Measurements from ENCODE around the gene LHFPL3.
"Not testable (repeated sequence)": the region's sequence is repeated elsewhere in the genome, so short reads cannot be mapped to it uniquely, and the experiment has no call there.

Gene LHFPL3

GRCh38 chr7:104604706-104605105 lies 276.3 kb downstream of the LHFPL3 start:
- DNase-seq, result no peak

- no peak for DNase-seq
Observed at GRCh38 chr7:104621321-104621720, 292.9 kb downstream of the LHFPL3 start.

DNA sequence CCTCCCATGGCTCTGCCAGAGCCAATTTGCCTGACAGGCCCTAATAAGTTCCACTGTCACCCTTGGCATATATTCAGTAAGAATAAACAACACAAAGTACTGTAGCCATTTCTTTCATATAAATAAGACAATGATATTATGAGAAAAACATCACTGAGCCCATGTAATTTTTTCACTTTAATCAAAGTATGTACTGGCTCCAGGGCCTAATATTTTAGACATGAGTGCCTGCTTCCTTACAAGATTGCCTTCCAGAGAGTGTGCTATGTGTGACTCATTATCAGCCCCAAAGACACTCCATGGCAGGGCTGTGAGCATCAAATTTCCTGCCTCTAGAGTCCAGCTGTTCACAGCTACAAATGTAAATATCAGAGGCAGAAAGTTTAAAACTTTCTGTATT lies 297.6 kb downstream of the LHFPL3 start:
- DNase-seq, result no peak

GRCh38 chr7:104627516-104627915 lies 299.1 kb downstream of the LHFPL3 start:
- DNase-seq, result no peak

- no peak for DNase-seq
Observed at GRCh38 chr7:104628017-104628416, 299.6 kb downstream of the LHFPL3 start.

DNA sequence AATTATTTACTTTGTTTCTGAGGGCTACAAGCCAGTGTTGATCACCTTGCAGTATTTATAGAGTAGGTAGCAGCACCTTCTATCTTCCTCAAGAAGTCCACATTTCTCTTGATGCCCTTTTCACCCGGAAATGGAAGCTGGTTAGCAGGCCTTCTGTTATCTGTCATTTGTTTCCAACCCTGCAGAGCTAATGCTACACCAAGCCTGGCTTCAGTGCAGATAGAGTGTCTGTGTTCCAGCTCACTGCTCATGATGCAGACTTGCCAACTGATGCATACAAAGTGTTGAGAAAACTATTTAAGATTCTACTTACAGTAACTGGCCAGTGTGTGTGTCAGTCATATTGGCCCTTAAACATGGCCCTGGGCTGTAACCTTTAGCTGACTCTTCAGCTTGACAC lies 301.0 kb downstream of the LHFPL3 start:
- DNase-seq, result no peak

DNA sequence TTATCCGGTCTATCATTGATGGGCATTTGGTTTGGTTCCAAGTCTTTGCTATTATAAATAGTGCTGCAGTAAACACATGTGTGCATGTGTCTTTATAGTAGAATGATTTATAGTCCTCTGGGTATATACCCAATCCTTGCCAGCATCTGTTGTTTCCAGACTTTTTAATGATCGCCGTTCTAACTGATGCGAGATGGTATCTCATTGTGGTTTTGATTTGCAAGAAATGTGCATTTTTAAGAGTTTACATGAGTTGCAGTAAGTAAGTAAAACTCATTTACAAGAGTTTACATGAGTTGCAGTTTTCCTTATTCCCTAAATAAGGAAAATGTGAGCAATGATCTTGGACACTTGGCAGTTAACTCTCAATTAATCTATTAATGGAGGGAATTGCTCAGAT lies 312.1 kb downstream of the LHFPL3 start:
- DNase-seq, result no peak

DNA sequence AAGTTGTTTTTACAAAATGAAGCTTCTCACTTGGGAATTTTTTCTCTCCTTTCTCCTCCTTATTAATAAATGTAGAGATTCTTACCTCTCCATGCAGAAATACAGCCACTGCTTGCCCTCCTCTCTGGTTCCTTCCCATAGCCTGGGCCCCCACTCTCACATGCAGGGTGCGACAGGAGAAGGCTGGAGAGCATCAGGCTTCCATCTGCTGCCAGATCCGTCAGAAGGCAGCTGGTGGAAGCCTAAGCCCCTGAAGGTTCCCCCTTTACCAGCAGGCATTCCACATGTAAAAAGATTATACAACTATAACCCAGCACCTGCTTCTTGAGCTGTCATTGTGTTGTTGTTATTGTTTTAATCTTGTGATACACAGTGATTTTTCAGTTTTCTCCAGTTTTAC lies 314.2 kb downstream of the LHFPL3 start:
- DNase-seq, result no peak

DNA sequence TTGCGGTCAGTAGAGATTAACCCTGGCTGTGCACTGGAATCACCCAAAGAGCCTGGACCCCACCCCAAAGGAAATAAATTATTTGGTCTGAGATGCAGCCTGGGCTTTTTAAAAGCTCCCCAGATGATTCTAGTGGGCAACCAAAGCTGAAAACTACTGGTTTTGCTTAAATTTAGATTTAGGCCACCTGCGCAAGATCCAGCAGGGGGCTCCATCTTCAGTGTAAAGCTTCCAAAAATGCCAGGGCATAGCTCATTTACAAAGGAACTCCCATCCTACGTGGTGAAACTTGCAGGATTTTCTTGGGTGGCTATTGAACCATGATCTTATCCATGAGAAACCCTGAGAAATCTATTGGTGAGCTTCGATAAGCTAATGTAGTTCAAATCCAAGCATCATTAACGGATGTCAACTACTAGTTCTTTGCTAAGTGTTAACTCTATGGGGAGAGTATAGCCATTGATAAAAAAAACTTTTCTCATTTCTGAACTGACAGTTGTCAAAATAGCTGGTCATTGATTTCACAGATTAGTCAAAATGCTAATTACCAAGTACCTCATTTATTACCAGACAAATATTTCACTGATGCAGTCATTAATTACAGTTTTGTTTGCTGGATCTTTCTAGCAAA lies 315.3 kb downstream of the LHFPL3 start:
- DNase-seq, result no peak

DNA sequence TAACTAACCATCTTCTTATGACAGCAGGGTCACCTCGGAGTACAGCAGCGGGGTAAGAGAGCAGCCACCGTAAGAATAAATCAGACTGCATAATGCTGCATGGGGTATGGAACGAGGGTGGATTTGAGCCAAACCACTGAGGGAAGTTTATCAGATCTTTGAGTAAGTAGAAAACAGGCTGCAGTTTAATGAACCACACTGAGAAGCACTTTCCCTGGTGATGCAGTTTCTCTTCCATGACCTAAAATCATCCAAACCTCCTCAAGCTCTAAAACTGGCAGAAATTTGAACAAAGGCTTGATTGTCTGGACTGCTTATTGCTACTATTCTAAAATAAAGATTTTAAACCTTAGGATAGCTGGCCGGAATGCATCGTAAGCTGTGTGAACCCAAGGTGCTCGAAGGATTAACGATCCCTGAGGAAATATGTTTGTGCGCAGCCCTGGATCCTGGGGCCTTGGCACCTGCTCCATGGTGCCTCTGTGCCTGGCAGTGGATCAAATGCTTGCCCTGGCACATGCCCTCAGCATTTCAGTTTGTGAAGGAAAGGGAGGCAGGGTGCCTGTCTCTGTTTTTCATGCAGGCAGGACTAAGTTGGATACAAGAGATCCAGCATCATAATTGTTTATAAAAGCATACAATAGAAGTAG lies 322.7 kb downstream of the LHFPL3 start:
- DNase-seq, result no peak

GRCh38 chr7:104652434-104652833 lies 324.0 kb downstream of the LHFPL3 start:
- DNase-seq, result no peak

GRCh38 chr7:104652865-104653264 lies 324.5 kb downstream of the LHFPL3 start:
- no peak for DNase-seq

DNA sequence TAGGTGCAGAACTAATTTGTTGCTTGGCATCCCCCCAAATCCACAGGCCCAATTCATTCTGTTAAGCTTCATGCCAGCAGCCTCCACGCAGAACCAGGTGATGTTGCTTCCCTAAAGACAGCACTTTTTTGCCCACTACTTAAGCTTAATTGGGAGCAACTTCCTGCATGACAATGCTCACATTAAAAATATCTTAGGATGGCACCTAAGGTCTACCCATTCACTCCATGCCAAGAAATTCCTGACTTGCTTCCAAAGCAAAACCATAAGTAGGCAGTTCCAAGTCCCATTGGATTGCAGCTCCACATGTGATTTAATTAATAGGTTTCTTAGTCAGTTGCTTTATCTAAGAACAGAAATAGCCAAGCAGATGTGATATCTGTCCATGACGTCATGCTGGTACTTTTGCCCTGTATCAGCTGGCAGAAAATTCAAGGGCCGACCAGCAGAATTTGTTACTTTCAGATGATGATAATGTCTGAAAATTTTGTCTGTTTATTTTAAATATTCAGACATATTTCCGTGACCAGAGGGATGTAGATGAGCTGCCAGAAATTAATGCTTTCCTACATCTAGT lies 325.5 kb downstream of the LHFPL3 start:
- DNase-seq, result no peak

- no peak for DNase-seq
Observed at GRCh38 chr7:104655592-104655991, 327.2 kb downstream of the LHFPL3 start.

DNA sequence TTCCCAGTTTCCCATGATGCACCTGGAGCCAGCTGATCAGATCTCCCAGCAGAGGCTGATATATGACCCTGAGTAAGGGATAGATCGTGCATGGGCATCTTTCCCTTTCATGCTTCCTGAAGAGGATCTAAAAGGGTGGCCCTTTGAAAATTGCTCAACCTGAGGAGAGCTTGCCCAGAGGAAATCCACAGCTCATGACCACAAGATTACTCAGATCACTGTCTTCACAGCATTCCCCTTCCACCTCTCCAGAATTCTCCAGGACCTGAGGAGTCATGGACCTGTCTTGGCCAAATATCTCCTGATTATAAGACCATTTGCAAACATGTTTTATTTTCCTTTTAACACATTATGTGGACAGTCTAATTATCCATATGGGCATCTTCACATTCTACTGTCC lies 328.1 kb downstream of the LHFPL3 start:
- DNase-seq, result no peak

GRCh38 chr7:104657134-104657533 lies 328.7 kb downstream of the LHFPL3 start:
- no peak for DNase-seq

GRCh38 chr7:104661575-104661974 lies 333.2 kb downstream of the LHFPL3 start:
- DNase-seq, result no peak

GRCh38 chr7:104664648-104665047 lies 336.2 kb downstream of the LHFPL3 start:
- no peak for DNase-seq

DNA sequence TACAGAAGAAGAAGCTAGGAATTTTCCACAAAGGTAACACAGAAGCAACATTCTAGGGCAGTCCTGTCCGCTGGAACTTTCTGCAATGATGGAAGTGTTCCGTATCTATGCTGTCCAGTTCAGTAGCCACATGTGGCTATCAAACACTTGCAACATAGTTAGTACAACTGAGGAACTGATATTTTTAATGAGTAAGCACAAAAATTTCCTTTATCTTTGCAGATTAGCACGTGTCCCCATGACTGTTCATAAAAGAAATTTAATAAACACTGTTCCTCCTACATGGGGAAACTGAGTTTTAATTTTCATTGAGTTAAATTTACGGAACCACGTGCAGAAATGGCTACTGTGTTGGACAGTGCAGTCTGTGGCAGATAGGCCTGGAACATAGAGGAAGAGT lies 349.2 kb downstream of the LHFPL3 start:
- no peak for DNase-seq

DNA sequence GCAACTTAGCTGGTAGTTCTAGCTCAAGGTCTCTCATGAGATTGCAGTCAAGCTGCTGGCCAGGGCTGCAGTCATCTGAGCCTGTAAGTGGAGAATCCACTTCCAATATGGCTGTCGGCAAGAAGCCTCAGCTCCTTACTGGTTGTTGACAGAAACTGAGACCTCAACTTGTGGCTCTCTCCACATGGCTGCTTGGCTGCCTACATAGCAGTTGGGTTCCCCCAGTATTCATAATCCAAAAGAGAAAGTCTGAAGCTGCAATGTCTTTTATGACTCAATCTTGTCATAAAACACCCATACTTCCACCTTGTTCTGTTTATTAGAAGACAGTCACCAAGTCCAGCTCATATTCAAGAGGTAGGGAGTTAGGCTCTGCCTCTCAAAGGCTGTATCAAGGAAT lies 350.7 kb downstream of the LHFPL3 start:
- DNase-seq, result no peak

GRCh38 chr7:104686286-104686685 lies 357.9 kb downstream of the LHFPL3 start:
- no peak for DNase-seq

DNA sequence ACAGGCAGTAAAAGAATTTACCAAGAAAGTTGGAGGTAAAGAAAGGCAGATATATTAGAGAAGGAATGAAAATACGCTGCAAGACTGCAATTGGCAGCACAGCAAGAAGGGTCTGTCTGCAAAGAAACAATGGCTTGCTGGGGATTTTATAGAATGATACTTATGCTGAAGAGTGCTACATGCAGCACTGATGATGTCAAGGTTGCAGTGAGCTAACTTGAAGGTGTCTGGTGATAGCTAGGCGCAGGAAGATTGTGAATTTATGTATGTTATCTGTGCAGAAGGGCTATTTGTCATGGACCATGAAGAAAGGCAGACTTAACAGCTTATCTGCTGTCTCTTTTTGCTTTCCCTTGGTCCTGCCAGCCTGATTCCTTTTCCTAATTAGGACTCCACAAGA lies 366.3 kb downstream of the LHFPL3 start:
- DNase-seq, result no peak

DNA sequence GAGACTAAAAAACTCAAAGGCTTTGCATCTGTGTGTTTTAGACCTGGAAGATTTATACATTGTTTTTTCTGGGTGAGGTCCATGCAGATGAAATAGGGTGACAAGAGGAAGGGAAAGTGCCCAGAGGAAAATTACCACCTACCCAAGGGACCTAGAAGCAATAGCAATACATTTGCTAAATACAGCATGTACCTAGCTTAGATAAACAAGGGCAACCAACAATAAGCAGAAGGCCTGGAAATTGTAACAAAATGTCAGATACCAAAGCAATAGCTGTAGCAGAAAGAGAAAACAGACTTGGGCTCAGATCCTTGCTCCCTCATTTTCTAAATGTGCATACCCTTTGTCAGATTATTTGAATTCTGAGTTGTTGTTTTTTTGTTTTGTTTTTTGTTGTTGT lies 367.2 kb downstream of the LHFPL3 start:
- DNase-seq, result no peak

DNA sequence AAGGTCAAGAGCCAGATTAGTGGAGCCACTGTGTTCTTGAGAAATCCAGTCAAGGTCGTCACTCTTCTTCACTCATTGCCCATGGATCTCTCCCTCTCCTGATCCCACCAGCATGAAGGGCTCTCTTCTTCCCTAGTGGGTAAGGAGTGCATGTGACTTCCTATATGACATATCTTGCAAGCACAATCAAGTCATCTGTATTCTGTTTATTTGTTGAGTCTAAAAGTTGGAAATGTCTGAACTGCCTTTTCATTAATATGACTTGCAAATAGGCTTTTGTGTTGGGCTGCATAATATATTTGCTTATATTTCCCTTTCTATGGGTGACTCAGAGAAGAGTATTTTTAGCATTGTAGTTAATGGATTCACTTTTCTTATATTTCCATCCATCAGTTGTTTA lies 371.9 kb downstream of the LHFPL3 start:
- DNase-seq, result no peak

GRCh38 chr7:104721027-104721426 lies 392.6 kb downstream of the LHFPL3 start:
- DNase-seq, result not testable (repeated sequence)

Measured in CD4-positive, alpha-beta T cell treated with Interleukin-21 for 1 hour (primary cell).